MG63 (cell line): ENCODE results near the gene PAXX. TPM values are rescaled to one million over a fixed set of nuclear protein-coding genes. Genes with fewer than 3 reads are reported as not detected.

Experiments
- DNase-seq: peaks from one replicate; pipeline ENCODE4 v3.0.0-alpha.2; 2020
- H3K27me3 ChIP-seq: fragments of 250-450 bp; sonication (Bioruptor Pico); 2 replicates; pipeline ENCODE4 v1.5.1; 2020; ENCODE audit warnings: mild to moderate bottlenecking, moderate library complexity
- H3K36me3 ChIP-seq: fragments of 250-450 bp; sonication (Bioruptor Pico); 2 replicates; pipeline ENCODE4 v1.5.1; 2020; ENCODE audit warnings: mild to moderate bottlenecking, moderate library complexity
- H3K4me3 ChIP-seq: fragments of 250-450 bp; sonication (Bioruptor Pico); 2 replicates; pipeline ENCODE4 v1.5.1; 2020; ENCODE audit warnings: mild to moderate bottlenecking, moderate library complexity
- H3K9me3 ChIP-seq: fragments of 250-450 bp; sonication (Bioruptor Pico); 2 replicates; pipeline ENCODE4 v1.5.1; 2020; ENCODE audit warnings: mild to moderate bottlenecking, moderate library complexity
- total RNA-seq: library from RNA; depleted of rRNA; stranded (reverse); fragments of >200 nt; shearing (Covaris generic); gene quantifications from 2 replicates; pipeline ENCODE4 v1.2.3, GENCODE V29; 2014; ENCODE audit warnings: low replicate concordance; rRNA removed

Gene PAXX
- total RNA-seq, 1 experiment from 2014 or later = 63.0 TPM

GRCh38 chr9:137038916-137039315 is 46.7 kb downstream of the PAXX start:
- Histone ChIP-seq H3K4me3 (no peak overlapping the region), H3K27me3 (no peaks in the 10 kb centered on the region), H3K9me3 (no peaks in the 10 kb centered on the region), H3K36me3 (peaks cover 18% of the 10 kb centered on the region)
- DNase-seq = no peak

- DNase-seq = no peak
- Histone ChIP-seq H3K27me3 (no peaks in the 10 kb centered on the region), H3K9me3 (no peaks in the 10 kb centered on the region), H3K4me3 (no peak overlapping the region), H3K36me3 (peaks cover 18% of the 10 kb centered on the region)
These were observed 47.6 kb downstream of the PAXX start for GRCh38 chr9:137039611-137040366.

- DNase-seq = no peak
- no peak overlapping the region for H3K4me3 ChIP-seq
- no peaks in the 10 kb centered on the region for H3K9me3 ChIP-seq
- no peaks in the 10 kb centered on the region for H3K27me3 ChIP-seq
- peaks cover 18% of the 10 kb centered on the region for H3K36me3 ChIP-seq
These were observed 48.3 kb downstream of the PAXX start for GRCh38 chr9:137040568-137040967.

- H3K36me3 ChIP-seq = peaks cover 18% of the 10 kb centered on the region
- no peak for DNase-seq
- H3K9me3 ChIP-seq = no peaks in the 10 kb centered on the region
- H3K27me3 ChIP-seq = no peaks in the 10 kb centered on the region
- no peak overlapping the region for H3K4me3 ChIP-seq
These were observed 48.9 kb downstream of the PAXX start for GRCh38 chr9:137041124-137041523.

GRCh38 chr9:137042751-137043727 is 50.8 kb downstream of the PAXX start:
- Histone ChIP-seq H3K27me3 (no peaks in the 10 kb centered on the region), H3K9me3 (no peaks in the 10 kb centered on the region), H3K4me3 (no peak overlapping the region), H3K36me3 (peaks cover 18% of the 10 kb centered on the region)
- DNase-seq = no peak

Other genes starting within 250 kb of the PAXX start
- not detected in 2 replicates for gene LCN10, start 249.5 kb upstream of the PAXX start, total RNA-seq
- not detected in 2 replicates for gene LCN6, start 243.9 kb upstream of the PAXX start, total RNA-seq
- not detected in 2 replicates for gene LCN8, start 234.2 kb upstream of the PAXX start, total RNA-seq
- gene LCN15, start 227.9 kb upstream of the PAXX start, total RNA-seq = not detected in 2 replicates
- 53.9 and 57.5 TPM in 2 replicates for gene TMEM141, start 201.1 kb upstream of the PAXX start, total RNA-seq
- gene CCDC183, start 196.1 kb upstream of the PAXX start, total RNA-seq = not detected in 2 replicates
- 67.4 and 101 TPM in 2 replicates for gene RABL6, start 184.5 kb upstream of the PAXX start, total RNA-seq
- 0.82 TPM in 1 of 2 replicates, not detected in the other for gene AJM1, start 149.9 kb upstream of the PAXX start, total RNA-seq
- gene PHPT1, start 143.0 kb upstream of the PAXX start, total RNA-seq = 47.1 and 74.1 TPM in 2 replicates
- 0.44 and 0.63 TPM in 2 replicates for gene MAMDC4, start 140.1 kb upstream of the PAXX start, total RNA-seq
- gene EDF1, start 126.1 kb upstream of the PAXX start, total RNA-seq = 402 and 494 TPM in 2 replicates
- 27.6 and 46.5 TPM in 2 replicates for gene TRAF2, start 105.9 kb upstream of the PAXX start, total RNA-seq
- 66.3 and 88.3 TPM in 2 replicates for gene FBXW5, start 47.7 kb upstream of the PAXX start, total RNA-seq
- not detected in 2 replicates for gene C8G, start 47.2 kb upstream of the PAXX start, total RNA-seq
- not detected in 2 replicates for gene LCN12, start 40.1 kb upstream of the PAXX start, total RNA-seq
- not detected in 2 replicates for gene PTGDS, start 14.9 kb upstream of the PAXX start, total RNA-seq
- not detected in 2 replicates for gene LCNL1, start 9.4 kb upstream of the PAXX start, total RNA-seq
- gene CLIC3, start 4.1 kb downstream of the PAXX start, total RNA-seq = not detected in 2 replicates
- gene ABCA2, start 35.8 kb downstream of the PAXX start, total RNA-seq = 10.9 and 11.7 TPM in 2 replicates
- not detected in 2 replicates for gene FUT7, start 39.7 kb downstream of the PAXX start, total RNA-seq
- 86.9 and 253 TPM in 2 replicates for gene NPDC1, start 53.8 kb downstream of the PAXX start, total RNA-seq
- not detected in 2 replicates for gene ENTPD2, start 61.6 kb downstream of the PAXX start, total RNA-seq
- gene SAPCD2, start 78.1 kb downstream of the PAXX start, total RNA-seq = 20.8 and 32.5 TPM in 2 replicates
- gene UAP1L1, start 85.1 kb downstream of the PAXX start, total RNA-seq = 8.2 and 12.2 TPM in 2 replicates
- 77.1 and 83.1 TPM in 2 replicates for gene MAN1B1, start 94.6 kb downstream of the PAXX start, total RNA-seq
- gene DPP7, start 122.3 kb downstream of the PAXX start, total RNA-seq = 53.6 and 57.8 TPM in 2 replicates
- not detected in 2 replicates for gene GRIN1, start 146.7 kb downstream of the PAXX start, total RNA-seq
- gene LRRC26, start 177.6 kb downstream of the PAXX start, total RNA-seq = not detected in 2 replicates
- not detected in 2 replicates for gene TMEM210, start 179.6 kb downstream of the PAXX start, total RNA-seq
- gene ANAPC2, start 196.1 kb downstream of the PAXX start, total RNA-seq = 31.1 and 34.6 TPM in 2 replicates
- 161 and 267 TPM in 2 replicates for gene SSNA1, start 196.3 kb downstream of the PAXX start, total RNA-seq
- 6.2 and 12.0 TPM in 2 replicates for gene TPRN, start 208.3 kb downstream of the PAXX start, total RNA-seq
- gene TMEM203, start 213.2 kb downstream of the PAXX start, total RNA-seq = 33.5 and 61.7 TPM in 2 replicates
- gene NDOR1, start 213.3 kb downstream of the PAXX start, total RNA-seq = 2.0 and 5.7 TPM in 2 replicates
- not detected in 2 replicates for gene RNF208, start 229.8 kb downstream of the PAXX start, total RNA-seq
- 0.89 and 1.5 TPM in 2 replicates for gene CYSRT1, start 232.8 kb downstream of the PAXX start, total RNA-seq
- gene RNF224, start 235.1 kb downstream of the PAXX start, total RNA-seq = not detected in 2 replicates
- gene SLC34A3, start 238.5 kb downstream of the PAXX start, total RNA-seq = not detected in 2 replicates
- gene TUBB4B, start 248.9 kb downstream of the PAXX start, total RNA-seq = 577 and 829 TPM in 2 replicates